Osteoblast (primary cell): ENCODE results near the gene SCGB1C2. TPM values are rescaled to one million over a fixed set of nuclear protein-coding genes. Genes with fewer than 3 reads are reported as not detected.

Experiments
- DNase-seq: peaks from one replicate; pipeline ENCODE4 v3.0.0; 2011; ENCODE audit warnings: low spot score, mixed read lengths; ENCODE audit not compliant: insufficient read length; ENCODE audit errors: missing footprints
- H2AFZ ChIP-seq: 2 replicates; pipeline ENCODE4 v1.6.0; 2011; ENCODE audit warnings: mild to moderate bottlenecking, low read length
- H3K27ac ChIP-seq: 2 replicates; pipeline ENCODE4 v1.5.1; 2011; ENCODE audit warnings: mild to moderate bottlenecking, low read depth, low read length, moderate library complexity
- H3K27me3 ChIP-seq: 2 replicates; pipeline ENCODE4 v1.6.0; 2012; ENCODE audit warnings: mild to moderate bottlenecking, control low read depth, inconsistent platforms, low read length, moderate library complexity; ENCODE audit not compliant: insufficient read depth
- H3K36me3 ChIP-seq: 2 replicates; pipeline ENCODE4 v1.5.1; 2011; ENCODE audit warnings: mild to moderate bottlenecking, low read length, control low read depth, moderate library complexity; ENCODE audit not compliant: insufficient read depth
- H3K4me1 ChIP-seq: 2 replicates; pipeline ENCODE4 v1.5.1; 2011; ENCODE audit warnings: mild to moderate bottlenecking, low read length, control low read depth, moderate library complexity; ENCODE audit not compliant: insufficient read depth
- H3K4me2 ChIP-seq: 2 replicates; pipeline ENCODE4 v1.6.0; 2011; ENCODE audit warnings: mild to moderate bottlenecking, low read length; ENCODE audit not compliant: insufficient read depth
- H3K4me3 ChIP-seq: fragments of 200-600 bp; sonication (generic); 3 replicates; pipeline ENCODE4 v1.5.1; 2012; ENCODE audit warnings: mild to moderate bottlenecking, low read length, inconsistent platforms; ENCODE audit not compliant: insufficient read depth
- H3K79me2 ChIP-seq: 2 replicates; pipeline ENCODE4 v1.6.0; 2012; ENCODE audit warnings: mild to moderate bottlenecking, low read length, control low read depth, inconsistent platforms; ENCODE audit not compliant: insufficient read depth
- H3K9me3 ChIP-seq: 2 replicates; pipeline ENCODE4 v1.5.1; 2011; ENCODE audit warnings: low read depth, low read length, control low read depth
- H4K20me1 ChIP-seq: 2 replicates; pipeline ENCODE4 v1.6.0; 2012; ENCODE audit warnings: mild to moderate bottlenecking, low read length, control low read depth; ENCODE audit not compliant: insufficient read depth
- CTCF ChIP-seq: IDR thresholded peaks from 2 replicates; pipeline ENCODE4 v1.5.1; 2011; ENCODE audit warnings: mild to moderate bottlenecking, low read depth, low read length, moderate library complexity; ENCODE audit errors: extremely low read depth
- small RNA-seq: library from RNA; depleted of rRNA; stranded (forward); fragments of <200 nt; gene quantifications from one replicate; pipeline ENCODE3, GENCODE V24; 2012
- total RNA-seq: library from RNA; depleted of rRNA; stranded (reverse); fragments of >200 nt; gene quantifications from 2 replicates; pipeline ENCODE4 v1.2.3, GENCODE V29; 2012

SCGB1C2 gene
- total RNA-seq, 1 donor: not detected

- TF ChIP-seq CTCF: no peak
Observed at GRCh38 chr17:183021-183420, 45.7 kb downstream of the SCGB1C2 start.

GRCh38 chr17:185445-186138, 48.2 kb downstream of the SCGB1C2 start:
- TF ChIP-seq CTCF: no peak
- DNase-seq: no peak

More at GRCh38 chr17:183021-183420, 45.7 kb downstream of the SCGB1C2 start:
- Histone ChIP-seq H3K27ac (no peak overlapping the region), H3K4me3 (no peak overlapping the region), H3K4me2 (no peak overlapping the region), H4K20me1 (peaks cover 3% of the 10 kb centered on the region), H3K36me3 (no peaks in the 10 kb centered on the region), H3K79me2 (no peaks in the 10 kb centered on the region), H3K4me1 (no peaks in the 10 kb centered on the region), H2AFZ (no peak overlapping the region), H3K9me3 (no peaks in the 10 kb centered on the region), H3K27me3 (peaks cover 55% of the 10 kb centered on the region)
- DNase-seq: no peak

GRCh38 chr17:187130-187529, 49.8 kb downstream of the SCGB1C2 start:
- Histone ChIP-seq H4K20me1 (peaks cover 3% of the 10 kb centered on the region), H3K27ac (no peak overlapping the region), H3K36me3 (no peaks in the 10 kb centered on the region), H3K4me1 (no peaks in the 10 kb centered on the region), H3K79me2 (no peaks in the 10 kb centered on the region), H3K27me3 (peaks cover 22% of the 10 kb centered on the region), H3K9me3 (no peaks in the 10 kb centered on the region), H3K4me2 (no peak overlapping the region), H3K4me3 (no peak overlapping the region), H2AFZ (no peak overlapping the region)
- no peak for DNase-seq
- TF ChIP-seq CTCF: no peak

More at GRCh38 chr17:185445-186138, 48.2 kb downstream of the SCGB1C2 start:
- no peaks in the 10 kb centered on the region for H3K9me3 ChIP-seq
- H3K27ac ChIP-seq: no peak overlapping the region
- peaks cover 32% of the 10 kb centered on the region for H3K27me3 ChIP-seq
- H3K4me2 ChIP-seq: no peak overlapping the region
- H2AFZ ChIP-seq: no peak overlapping the region
- no peak overlapping the region for H3K4me3 ChIP-seq
- no peaks in the 10 kb centered on the region for H3K4me1 ChIP-seq
- H3K36me3 ChIP-seq: no peaks in the 10 kb centered on the region
- no peaks in the 10 kb centered on the region for H3K79me2 ChIP-seq
- peaks cover 3% of the 10 kb centered on the region for H4K20me1 ChIP-seq

Small RNAs within 50 kb of the gene (small RNA-seq; reads per million reads assigned to genes)
- gene RF00026: not detected

Other genes with a start within 250 kb of the SCGB1C2 start
- not detected in 2 replicates for gene DOC2B, start 44.1 kb downstream of the SCGB1C2 start, total RNA-seq
- gene RPH3AL, start 215.2 kb downstream of the SCGB1C2 start, total RNA-seq: 2.9 and 3.2 TPM in 2 replicates